Activated CD4-positive, alpha-beta T cell treated with anti-CD3 and anti-CD28 coated beads for 48 hours (primary cell): ENCODE data around the gene THAP11.
A peak's percentile ranks its signal among the peaks of the same experiment; 100 is the strongest.

Experiments
- DNase-seq: peaks from one replicate; pipeline ENCODE4 v3.0.0-alpha.2; 2020

Gene THAP11

DNA sequence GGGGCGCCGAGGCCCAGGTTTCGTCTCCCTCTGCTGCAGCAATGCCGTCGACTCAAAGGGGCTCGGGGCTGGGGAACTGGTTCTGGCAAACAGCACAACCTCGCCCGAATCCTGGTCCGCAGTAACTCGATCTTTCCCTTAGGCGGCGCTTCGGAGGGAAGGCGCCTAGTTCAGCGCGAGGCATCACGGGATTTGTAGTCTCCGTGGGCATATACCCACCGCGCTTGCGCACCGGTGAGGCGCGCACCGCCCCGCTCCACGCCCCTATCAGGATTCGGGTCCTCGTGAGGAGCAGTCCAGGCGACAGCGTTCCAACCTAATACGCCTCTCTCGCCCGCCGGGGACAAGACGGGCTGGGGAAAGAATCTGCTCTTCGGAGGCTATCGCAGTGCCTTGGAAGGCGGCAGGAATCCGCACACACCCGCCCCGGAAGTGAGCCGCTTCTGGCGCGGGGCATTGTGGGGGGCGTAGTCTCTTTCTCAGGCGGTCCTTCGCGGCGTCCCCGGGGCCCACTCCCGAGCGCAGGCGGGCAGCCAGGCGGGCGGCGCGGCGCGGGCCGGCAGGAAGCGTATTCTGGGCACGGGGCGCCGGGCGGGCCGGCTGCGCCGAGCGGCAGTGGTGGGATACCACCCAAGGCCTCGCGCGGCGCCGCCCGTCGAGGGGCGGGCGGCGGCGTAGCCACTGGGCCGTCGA, at the start of gene THAP11:
TSS of gene THAP11 (plus strand) at position 505 of the 693 bp plus-strand sequence. CDS start 235 bp downstream, outside the sequence.
- DNase-seq = peak; percentile 97

DNA sequence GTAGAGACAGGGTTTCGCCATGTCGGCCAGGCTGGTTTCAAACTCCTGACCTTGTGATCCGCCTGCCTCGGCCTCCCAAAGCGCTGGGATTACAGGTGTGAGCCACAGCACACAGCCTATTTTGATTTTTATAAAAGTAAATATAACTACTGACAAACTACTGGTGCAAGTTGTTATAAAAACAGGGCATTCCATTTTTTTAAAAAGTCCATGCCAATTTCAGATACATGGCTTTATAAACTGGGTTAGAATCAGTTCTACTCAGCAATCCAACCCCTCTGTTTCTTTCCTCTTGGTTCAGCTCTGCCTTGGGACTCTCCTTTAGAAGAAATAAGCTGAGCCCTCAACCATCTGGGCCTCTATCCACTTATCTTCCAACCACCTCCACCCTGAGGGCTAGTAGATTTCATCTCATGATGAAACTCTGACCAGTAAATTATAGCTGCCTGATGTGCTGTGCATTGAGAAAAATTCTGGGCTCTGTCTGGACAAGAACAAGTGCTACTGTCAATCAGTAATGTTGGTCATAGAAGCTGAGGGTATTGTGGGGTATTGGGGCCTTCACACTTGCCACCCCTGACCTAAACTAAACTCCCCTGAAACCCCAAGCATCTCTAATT, 45.9 kb upstream of the THAP11 start:
- DNase-seq = no peak

DNA sequence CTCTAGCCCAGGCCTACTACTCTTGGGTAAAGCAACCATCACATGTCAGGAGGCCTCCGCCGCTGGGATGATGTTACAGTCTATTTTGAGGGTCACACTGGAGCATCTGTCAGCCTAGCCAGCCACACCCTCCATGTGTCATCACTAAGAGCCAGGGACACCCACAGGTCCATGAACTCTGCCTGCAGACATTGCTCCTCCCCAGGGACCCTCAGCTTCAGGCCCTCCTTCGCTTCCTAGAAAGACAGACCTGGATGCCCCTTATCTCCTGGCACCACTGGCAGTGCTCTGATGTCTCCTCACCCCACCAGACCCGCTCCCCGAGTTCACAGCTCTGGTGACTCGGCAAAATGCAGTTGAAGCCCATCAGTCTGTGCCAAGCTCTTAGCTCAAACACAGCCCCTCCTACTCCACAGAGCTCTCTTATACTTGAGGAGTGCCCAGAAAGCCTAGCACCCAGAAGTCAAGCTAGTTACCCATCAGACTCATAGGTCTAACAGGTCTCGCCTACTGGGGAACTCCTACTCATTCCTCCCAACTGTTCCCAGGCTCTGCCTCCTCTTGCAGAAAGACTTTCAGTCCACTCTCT, 41.7 kb upstream of the THAP11 start:
- no peak for DNase-seq

DNA sequence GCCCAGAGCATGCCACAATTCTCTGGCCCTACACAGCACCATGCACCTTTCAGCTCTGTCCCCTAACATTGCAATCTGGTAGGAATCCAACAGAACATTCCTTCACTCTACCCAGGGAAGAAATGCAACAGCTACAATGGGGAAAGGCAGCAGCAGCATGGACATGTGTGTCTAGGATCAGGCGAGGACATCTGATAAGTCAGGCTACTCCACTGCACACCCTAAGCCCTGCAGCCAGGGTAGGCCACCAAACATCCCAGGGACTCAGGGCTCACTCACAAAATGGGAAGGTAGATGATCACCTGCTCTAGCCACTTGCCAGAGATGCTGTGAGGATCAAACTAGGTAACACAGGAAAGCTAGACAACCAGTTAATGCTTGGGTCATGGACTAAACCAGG, 40.9 kb upstream of the THAP11 start:
- no peak for DNase-seq

- peak; percentile 27 for DNase-seq
Measured at GRCh38 chr16:67801883-67802282, 40.2 kb upstream of the THAP11 start.

GRCh38 chr16:67803894-67804293, 38.2 kb upstream of the THAP11 start:
- DNase-seq = peak; percentile 17

GRCh38 chr16:67804853-67805542, 37.1 kb upstream of the THAP11 start:
- DNase-seq = no peak

- DNase-seq = no peak
Measured at GRCh38 chr16:67805718-67806427, 36.2 kb upstream of the THAP11 start.

DNA sequence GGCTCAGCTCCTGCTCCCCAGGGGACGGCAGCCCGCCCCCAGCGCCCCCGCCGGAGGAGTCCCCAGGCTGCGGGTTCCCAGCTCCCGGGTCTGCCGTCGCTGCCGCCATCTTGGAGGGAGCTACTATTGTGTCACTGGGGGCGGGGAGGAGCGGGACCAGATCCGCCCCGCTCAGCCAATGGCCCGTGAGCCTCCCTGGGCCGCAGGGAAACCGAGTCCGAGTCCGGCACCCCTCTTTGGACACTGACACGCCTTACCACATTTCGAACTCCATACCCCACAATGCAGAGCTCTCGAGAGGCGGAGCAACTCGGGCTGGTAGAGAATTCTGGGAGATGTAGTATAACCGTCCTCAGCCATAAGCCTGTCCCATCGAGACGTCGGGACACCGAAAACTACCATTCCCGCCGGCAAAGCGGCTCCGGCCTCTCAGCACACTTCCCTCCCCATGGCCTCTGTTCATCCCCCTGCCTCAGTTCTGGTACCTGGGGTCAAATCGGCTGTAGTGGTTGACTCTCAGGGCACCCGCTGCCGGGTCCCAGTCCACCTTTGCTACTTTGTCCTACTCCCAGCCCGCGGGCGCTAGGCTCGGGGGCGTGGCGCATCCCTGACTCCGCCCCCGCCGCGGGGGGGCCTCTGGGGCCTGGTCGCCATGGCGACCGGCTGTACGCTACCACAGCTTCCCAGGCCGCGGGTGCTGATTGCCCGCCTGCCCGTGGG, 35.5 kb upstream of the THAP11 start, which contains the start of the genes RANBP10 and TSNAXIP1:
TSS of gene RANBP10 (minus strand) at position 133 of the 720 bp plus-strand sequence. CDS start at position 109, 24 bp downstream.
TSS of gene TSNAXIP1 (plus strand) at position 462 of the 720 bp plus-strand sequence. CDS start 261 bp downstream, outside the sequence.
- DNase-seq = peak; percentile 97

GRCh38 chr16:67807148-67807682, 34.9 kb upstream of the THAP11 start:
- DNase-seq = no peak

- DNase-seq = no peak
Measured at GRCh38 chr16:67811899-67812298, 30.2 kb upstream of the THAP11 start.

DNA sequence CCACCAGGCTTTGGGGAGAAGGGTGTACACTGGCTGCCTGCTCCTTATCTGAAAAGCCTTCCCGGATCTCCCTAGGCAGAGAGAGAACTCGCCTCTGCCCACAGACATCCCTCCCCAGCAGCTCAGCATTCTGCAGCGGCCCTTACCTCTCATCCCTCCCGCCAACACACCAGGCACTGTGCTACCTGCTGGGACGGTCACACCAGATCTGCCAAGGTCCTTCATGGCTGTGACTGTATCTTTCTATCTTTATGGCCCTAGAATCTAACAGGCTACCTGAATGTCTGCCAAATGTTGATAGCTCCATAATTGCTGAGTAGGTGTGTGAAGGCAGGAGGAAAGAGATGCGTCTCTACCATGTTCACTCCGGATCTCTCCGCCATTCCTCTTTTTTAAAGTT, 27.6 kb upstream of the THAP11 start:
- DNase-seq = no peak

DNA sequence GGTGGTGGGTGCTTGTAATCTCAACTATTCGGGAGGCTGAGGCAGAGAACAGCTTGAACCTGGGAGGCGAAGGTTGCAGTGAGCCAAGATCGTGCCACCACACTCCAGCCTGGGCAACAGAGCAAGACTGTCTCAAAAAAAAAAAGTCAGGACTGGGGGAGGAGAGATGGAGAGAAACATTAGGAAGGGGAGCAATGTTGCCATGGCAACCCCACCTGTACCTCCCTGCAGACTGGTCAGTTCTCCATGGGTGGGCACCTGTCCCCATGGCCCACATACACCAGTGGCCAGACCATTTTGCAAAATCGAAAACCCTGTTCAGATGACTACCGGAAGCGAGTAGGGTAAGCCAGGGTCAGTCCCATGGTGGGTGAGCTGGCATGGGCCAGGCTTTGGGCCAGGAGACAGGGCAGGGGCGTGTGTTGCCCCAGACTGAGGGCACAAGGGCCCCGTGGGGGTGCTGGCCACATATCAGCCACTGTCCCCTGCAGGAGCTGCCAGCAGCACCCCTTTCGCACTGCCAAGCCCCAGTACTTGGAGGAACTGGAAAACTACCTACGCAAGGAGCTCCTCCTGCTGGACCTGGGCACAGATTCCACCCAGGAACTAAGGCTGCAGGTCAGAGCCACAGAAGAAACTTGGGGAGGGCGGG, 21.4 kb upstream of the THAP11 start:
- DNase-seq = no peak

GRCh38 chr16:67822511-67822910, 19.6 kb upstream of the THAP11 start:
- no peak for DNase-seq

GRCh38 chr16:67825119-67825518, 17.0 kb upstream of the THAP11 start:
- no peak for DNase-seq

- DNase-seq = no peak
Measured at GRCh38 chr16:67825906-67826305, 16.2 kb upstream of the THAP11 start.

DNA sequence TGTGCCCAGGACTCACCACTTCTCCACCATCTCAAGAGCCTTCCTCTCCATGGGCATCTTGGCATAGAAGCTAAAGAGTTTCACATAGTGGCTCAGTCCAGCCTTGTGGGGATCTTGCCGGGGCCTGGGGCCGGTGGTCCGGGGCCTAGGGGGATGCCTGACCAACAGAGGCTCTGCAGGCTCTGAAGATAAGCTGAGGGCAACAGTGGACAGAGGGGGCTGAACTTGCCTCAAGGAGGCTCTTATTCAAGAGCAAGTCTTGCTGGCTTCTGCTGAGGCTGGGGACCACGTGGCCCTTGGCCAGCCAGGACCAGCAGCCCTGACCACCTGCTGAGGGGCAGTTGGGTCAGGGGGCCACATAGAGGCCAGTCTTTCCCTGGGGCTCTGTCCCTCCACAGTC, 13.5 kb upstream of the THAP11 start:
- no peak for DNase-seq

- no peak for DNase-seq
Measured at GRCh38 chr16:67833030-67833414, 9.1 kb upstream of the THAP11 start.

- peak; percentile 97 for DNase-seq
Measured at GRCh38 chr16:67833415-67834241, 8.5 kb upstream of the THAP11 start.

DNA sequence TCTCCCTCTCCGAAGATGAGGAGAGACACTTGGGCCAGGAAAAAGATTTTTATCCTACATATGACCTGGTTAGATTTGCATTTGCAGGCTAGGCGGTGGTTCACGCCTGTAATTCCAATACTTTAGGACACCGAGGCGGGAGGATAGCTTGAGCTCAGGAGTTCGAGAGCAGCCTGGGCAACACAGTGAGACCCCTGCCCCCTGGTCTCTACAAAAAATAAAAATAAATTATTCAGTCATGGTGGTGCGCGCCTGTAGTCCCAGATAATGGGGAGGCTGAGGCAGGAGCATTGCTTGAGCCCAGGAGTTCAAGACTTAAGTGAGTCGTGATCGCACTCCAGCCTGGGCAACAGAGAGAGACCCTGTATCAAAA, 7.9 kb upstream of the THAP11 start:
- DNase-seq = no peak
